HFF-Myc (cell line): Measurements from ENCODE around the gene CD300C.

Experiments used
- DNase-seq: peaks from one replicate; pipeline ENCODE4 v3.0.0-alpha.2; 2011; ENCODE audit warnings: low read depth; ENCODE audit errors: extremely low read depth
- H3K4me3 ChIP-seq: replicated peaks from 2 replicates; pipeline ENCODE4 v1.5.1; 2011; ENCODE audit warnings: low read depth, mild to moderate bottlenecking, control low read depth, low read length
- TF ChIP-seq, protein P1 (sequence below): IDR thresholded peaks from 2 replicates; pipeline ENCODE4 v1.5.1; 2012; ENCODE audit warnings: mild to moderate bottlenecking, low read depth, low read length, control low read depth; ENCODE audit errors: missing control alignments

CD300C gene

GRCh38 chr17:74545843-74546230, at the start of gene CD300C:
Gene CD300C (minus strand): TSS chr17:74546115. CDS start chr17:74545782, 333 bp downstream.
- no peak for DNase-seq

DNA sequence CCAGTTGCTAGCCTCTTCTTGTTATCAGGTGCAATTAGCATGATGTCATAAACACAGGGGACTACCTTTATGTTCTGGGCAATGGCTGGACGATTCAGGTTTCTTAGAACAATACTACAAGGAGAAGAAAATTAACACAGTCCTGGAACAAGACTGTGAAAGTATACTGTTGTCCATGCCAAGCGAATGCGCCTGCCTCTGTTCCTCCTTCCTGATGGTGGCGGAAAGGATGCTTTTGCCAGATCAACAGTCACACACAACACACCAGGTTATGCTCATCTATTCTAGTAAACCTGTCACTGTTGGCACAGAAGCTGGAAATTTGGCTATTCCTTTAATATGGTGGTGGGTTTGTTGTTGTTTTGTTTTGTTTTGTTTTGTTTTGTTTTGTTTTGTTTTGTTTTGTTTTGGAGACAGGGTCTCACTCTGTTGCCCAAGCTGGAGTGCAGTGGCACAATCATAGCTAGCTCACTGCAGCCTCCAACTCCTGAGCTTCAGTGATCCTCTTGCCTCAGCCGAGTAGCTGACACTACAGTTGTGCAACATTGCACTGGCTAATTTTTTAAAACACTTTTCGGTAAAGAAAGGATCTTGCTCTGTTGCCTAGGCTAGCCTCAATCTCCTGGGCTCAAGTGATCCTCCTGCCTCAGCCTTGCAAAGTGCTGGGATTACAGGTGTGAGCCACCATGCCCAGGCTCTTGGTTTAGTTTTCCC, 49.3 kb upstream of the CD300C start:
- TF ChIP-seq, protein P1, sequence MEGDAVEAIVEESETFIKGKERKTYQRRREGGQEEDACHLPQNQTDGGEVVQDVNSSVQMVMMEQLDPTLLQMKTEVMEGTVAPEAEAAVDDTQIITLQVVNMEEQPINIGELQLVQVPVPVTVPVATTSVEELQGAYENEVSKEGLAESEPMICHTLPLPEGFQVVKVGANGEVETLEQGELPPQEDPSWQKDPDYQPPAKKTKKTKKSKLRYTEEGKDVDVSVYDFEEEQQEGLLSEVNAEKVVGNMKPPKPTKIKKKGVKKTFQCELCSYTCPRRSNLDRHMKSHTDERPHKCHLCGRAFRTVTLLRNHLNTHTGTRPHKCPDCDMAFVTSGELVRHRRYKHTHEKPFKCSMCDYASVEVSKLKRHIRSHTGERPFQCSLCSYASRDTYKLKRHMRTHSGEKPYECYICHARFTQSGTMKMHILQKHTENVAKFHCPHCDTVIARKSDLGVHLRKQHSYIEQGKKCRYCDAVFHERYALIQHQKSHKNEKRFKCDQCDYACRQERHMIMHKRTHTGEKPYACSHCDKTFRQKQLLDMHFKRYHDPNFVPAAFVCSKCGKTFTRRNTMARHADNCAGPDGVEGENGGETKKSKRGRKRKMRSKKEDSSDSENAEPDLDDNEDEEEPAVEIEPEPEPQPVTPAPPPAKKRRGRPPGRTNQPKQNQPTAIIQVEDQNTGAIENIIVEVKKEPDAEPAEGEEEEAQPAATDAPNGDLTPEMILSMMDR, result no peak

More at GRCh38 chr17:74545843-74546230, at the start of gene CD300C:
- H3K4me3 ChIP-seq, result no peak within 1 kb of the TSS
- TF ChIP-seq, protein P1, result no peak

GRCh38 chr17:74592087-74592990, 46.4 kb upstream of the CD300C start, which contains the start of gene CD300LD:
Gene CD300LD (minus strand): TSS chr17:74592283. CDS start chr17:74592202, 81 bp downstream.
- DNase-seq, result no peak
- TF ChIP-seq, protein P1, result no peak
- no peak within 1 kb of the TSS for H3K4me3 ChIP-seq

More for the DNA sequence above, 49.3 kb upstream of the CD300C start:
- no peak overlapping the region for H3K4me3 ChIP-seq
- no peak for DNase-seq

- H3K4me3 ChIP-seq, result no peak overlapping the region
- TF ChIP-seq, protein P1, result no peak
- no peak for DNase-seq
Observed at GRCh38 chr17:74591503-74591902, 45.6 kb upstream of the CD300C start.

DNA sequence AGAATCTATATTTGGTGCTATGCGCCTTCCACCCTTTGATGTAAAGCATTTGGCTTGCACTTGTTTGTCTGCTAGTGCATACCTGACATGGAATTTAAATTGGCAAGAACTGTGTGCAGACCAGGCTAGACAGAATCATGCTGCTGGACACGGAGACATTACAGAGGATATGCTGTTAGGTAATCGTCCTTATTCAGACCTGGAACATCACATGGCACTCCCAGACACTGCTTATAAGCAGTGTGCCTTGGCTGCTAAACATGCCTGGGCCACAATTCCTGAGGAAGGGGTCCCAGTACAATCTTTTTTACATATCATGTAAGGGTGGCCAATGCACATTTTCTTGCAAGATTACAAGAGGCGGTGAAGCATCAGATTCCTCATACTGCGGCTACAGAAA, 39.8 kb upstream of the CD300C start:
- TF ChIP-seq, protein P1, result no peak
- no peak for DNase-seq
- no peak overlapping the region for H3K4me3 ChIP-seq

DNA sequence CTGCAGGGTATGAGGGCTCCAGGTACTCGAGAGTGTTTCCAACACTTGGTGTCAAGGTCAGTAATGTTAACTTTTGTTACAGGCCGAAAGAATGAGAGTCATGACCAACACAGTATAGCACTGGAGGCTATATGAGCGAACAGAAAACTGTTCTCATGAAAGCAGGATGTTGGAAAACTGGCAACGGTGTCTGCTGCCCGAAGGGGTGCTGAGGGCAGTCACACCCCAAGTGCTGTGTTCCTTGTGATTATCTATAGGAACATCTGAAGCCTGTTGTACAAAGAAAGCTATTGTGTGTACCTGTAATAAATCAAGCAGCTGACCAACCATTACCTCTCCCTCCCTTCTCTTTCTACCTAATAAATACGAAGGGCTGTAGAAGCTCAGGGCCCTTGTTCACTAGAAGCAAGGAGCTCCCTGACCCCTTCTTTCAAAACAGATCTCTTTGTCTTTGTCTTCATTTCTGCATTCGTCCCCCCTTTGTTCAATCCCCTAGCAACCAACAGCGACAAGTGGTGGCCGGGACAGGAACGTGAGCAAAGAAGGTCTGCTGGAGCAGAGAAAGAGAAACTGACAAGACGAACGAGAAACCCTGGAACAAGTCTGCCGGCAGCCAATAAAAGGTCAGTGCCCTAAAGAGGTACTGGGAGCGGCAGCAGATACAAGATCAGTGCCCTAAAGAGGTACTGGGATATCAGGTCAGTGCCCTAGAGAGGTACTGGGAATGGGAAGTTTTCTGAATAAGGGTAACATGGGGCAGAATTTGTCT, 38.6 kb upstream of the CD300C start:
- no peak overlapping the region for H3K4me3 ChIP-seq
- TF ChIP-seq, protein P1, result no peak
- no peak for DNase-seq
